GM20000 (cell line): ENCODE measurements around the gene DCAF12.

Source experiments
- DNase-seq: peaks from one replicate; pipeline ENCODE4 v3.0.0; 2012; ENCODE audit warnings: low spot score
- CTCF ChIP-seq: IDR thresholded peaks from 2 replicates; pipeline ENCODE4 v1.5.1; 2012; ENCODE audit warnings: mild to moderate bottlenecking, control low read depth; ENCODE audit errors: extremely low read depth, missing control alignments

The DCAF12 gene

GRCh38 chr9:34126207-34127034 lies at the start of gene DCAF12:
TSS of gene DCAF12 (minus strand) at chr9:34126698. CDS start at chr9:34126431, 267 bp downstream.
- DNase-seq: peak; percentile 93
- TF ChIP-seq CTCF: no peak

DNA sequence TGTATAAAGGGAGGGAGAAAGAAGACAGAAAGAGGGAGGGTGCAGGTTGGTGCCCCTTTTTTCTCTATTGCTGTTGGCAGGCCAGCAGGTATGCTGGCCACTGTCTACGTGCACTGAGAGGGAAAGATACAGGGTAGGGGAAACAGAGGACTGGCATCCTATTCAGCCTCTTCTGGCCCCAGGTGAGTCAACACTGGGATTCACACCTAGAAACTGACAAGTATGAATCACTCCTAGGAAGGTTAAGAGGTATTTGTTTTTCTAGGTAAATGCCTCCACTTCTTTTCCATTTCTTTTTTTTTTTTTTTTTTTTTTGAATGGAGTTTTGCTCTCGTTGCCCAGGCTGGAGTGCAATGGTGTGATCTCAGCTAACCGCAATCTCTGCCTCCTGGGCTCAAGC lies 49.6 kb upstream of the DCAF12 start:
- no peak for TF ChIP-seq CTCF
- DNase-seq: no peak

GRCh38 chr9:34171753-34172535 lies 45.4 kb upstream of the DCAF12 start:
- no peak for TF ChIP-seq CTCF
- DNase-seq: peak; percentile 35

DNA sequence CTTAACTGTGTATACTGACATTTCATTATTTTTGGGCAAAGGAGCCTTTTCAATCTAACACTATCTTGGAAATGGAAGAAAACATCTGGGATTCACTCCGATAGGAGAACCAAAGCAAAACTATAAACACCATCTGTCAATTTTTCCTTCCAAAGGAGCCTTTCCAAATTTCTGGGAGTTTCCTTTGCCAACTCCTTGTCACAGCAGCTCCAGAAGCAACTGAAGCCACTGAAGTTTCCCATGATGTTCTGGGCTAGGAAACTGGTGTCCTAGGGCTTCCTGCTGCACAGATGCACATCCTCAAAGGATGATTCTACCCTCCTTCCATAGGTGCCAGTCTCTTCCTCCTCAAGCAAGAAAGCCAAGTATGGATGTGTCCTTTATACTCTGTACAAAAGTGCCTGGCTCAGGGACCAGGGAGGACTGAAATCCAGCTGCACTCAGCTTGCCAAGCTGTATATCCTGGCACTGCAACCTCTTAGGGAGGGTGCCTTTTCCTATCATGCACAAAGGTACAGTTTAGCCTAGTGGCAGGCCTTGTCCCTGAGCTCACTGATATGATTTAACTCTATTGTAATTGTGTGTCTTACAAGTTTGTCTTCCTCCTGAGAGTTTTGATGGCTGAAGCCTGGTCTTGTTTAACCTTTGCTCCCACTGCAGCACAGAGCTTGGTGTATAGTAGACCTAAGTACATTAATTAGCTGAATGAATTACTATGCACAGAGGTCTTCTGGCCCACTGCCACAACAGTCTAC lies 43.9 kb upstream of the DCAF12 start:
- no peak for DNase-seq
- TF ChIP-seq CTCF: no peak

DNA sequence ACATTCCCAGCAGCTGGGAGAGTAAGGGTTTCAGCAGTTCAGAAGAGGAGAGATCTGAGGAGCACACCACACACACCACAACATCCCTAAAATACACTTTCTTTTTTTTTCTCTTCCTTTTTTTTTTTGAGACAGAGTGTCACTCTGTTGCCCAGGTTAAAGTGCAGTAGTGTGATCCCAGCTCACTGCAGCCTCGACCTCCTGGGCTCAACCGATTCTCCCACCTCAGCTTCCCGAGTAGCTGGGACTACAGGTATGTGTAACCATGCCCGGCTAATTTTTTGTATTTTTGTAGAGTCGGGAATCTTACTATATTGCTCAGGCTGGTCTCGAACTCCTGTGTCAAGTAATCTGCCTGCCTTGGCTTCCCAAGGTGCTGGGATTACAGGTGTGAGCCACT lies 42.6 kb upstream of the DCAF12 start:
- TF ChIP-seq CTCF: no peak

GRCh38 chr9:34163434-34163833 lies 36.9 kb upstream of the DCAF12 start:
- DNase-seq: no peak
- TF ChIP-seq CTCF: no peak

More for the DNA sequence above, 42.6 kb upstream of the DCAF12 start:
- no peak for DNase-seq
